ENCODE data around the gene MGAT3.

- TF ChIP-seq CTCF (IDR thresholded peaks at IDR 0.05): no peak
- no peak for TF ChIP-seq EP300 (IDR thresholded peaks at IDR 0.05)
- TF ChIP-seq POLR2A (IDR thresholded peaks at IDR 0.05): no peak
Measured at GRCh38 chr22:39500101-39500500, 43.3 kb downstream of the MGAT3 start.
